HFF-Myc (cell line): ENCODE data around the gene PRXL2B.
"Not testable (repeated sequence)": the region's sequence is repeated elsewhere in the genome, so short reads cannot be mapped to it uniquely, and the experiment has no call there.

ENCODE experiments used
- DNase-seq: peaks from one replicate; pipeline ENCODE4 v3.0.0-alpha.2; 2011; ENCODE audit warnings: low read depth; ENCODE audit errors: extremely low read depth
- H3K4me3 ChIP-seq: replicated peaks from 2 replicates; pipeline ENCODE4 v1.5.1; 2011; ENCODE audit warnings: low read depth, mild to moderate bottlenecking, control low read depth, low read length
- CTCF ChIP-seq: IDR thresholded peaks from 2 replicates; pipeline ENCODE4 v1.5.1; 2012; ENCODE audit warnings: mild to moderate bottlenecking, low read depth, low read length, control low read depth; ENCODE audit errors: missing control alignments

PRXL2B gene

GRCh38 chr1:2552189-2552588 is 34.4 kb upstream of the PRXL2B start:
- H3K4me3 ChIP-seq = no peak overlapping the region
- DNase-seq = no peak
- TF ChIP-seq CTCF = no peak

- not testable (repeated sequence) for H3K4me3 ChIP-seq
Measured at GRCh38 chr1:2553076-2553475, 33.5 kb upstream of the PRXL2B start.

GRCh38 chr1:2553871-2554620 is 32.5 kb upstream of the PRXL2B start:
- no peak overlapping the region for H3K4me3 ChIP-seq
- DNase-seq = no peak
- TF ChIP-seq CTCF = no peak

More at GRCh38 chr1:2553076-2553475, 33.5 kb upstream of the PRXL2B start:
- DNase-seq = not testable (repeated sequence)

- DNase-seq = no peak
- no peak overlapping the region for H3K4me3 ChIP-seq
- peak; percentile 43 for TF ChIP-seq CTCF
Measured at GRCh38 chr1:2554621-2555387, 31.8 kb upstream of the PRXL2B start.

GRCh38 chr1:2555634-2556276 is 30.8 kb upstream of the PRXL2B start:
- no peak for TF ChIP-seq CTCF
- H3K4me3 ChIP-seq = peak overlapping the region; percentile 38
- DNase-seq = no peak

- no peak for TF ChIP-seq CTCF
- H3K4me3 ChIP-seq = peak within 1 kb of the TSS; percentile 38
- DNase-seq = no peak
Measured at GRCh38 chr1:2556277-2556677, 30.3 kb upstream of the PRXL2B start, which contains the start of gene TNFRSF14. TNFRSF14 (plus strand) TSS chr1:2556371; CDS start chr1:2556665, 294 bp downstream.
